Measurements from ENCODE around the gene IGFN1. TPM values are rescaled to one million over a fixed set of nuclear protein-coding genes. Genes with fewer than 3 reads are reported as not detected.

IGFN1 gene
- total and polyA plus RNA-seq, 2 of the 4 experiments (the other 2 are of a cell fraction) = 0.05 TPM; not detected in 1

DNA sequence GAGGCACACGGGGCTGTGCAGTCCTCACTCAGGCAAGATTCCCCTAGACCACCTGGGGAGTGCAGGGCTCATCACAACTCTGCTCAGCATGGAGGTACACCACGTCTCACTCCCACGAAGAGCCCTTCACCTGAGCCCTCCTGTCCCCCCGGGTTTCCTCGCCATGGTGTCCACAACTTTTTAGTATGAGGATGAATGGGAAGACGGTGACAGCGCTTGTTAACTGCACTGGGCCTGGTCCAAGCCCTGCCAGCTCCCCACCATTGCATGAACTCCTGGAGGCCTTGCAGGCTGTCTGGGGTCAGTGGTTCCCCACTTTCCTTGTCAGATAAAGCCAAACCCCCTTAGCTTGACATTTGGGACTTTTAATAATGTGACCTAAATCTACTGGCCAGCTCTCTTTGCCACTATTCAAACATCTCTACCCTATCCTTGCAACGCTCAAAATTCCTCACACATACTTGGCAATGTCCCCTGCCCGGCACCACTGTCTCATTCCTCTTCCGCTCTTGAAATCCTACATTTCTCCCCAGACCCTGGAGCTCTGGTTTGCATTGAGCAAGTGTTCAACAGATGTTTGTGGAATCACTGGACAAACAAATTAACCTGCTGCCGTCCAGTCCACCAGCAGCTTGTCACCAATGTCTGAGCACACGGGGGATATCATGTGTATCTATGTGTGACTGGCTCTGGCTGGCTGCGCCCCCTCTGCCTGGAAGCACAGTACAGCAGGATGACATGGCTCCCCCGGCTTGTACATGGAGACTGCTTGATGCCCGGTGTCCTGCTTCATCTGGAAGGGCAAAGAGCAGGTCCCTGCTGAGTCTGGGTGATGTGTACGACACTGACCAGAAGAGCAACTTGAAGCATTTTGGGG, 47.5 kb upstream of the IGFN1 start:
- no peaks in the 10 kb centered on the region for H3K27me3 ChIP-seq (ENCODE audit: control insufficient read depth, insufficient read depth, low read length)
- ChIA-PET CTCF (interaction anchor here (0.8 kb wide), 1 partner anchor 43 kb away, joined by 3 read pairs; no protein-coding TSS in a partner anchor), POLR2A (ENCODE audit: unreplicated experiment) (no interaction called here)

More for the DNA sequence above, 47.5 kb upstream of the IGFN1 start:
- Histone ChIP-seq H3K27ac (ENCODE audit: insufficient read depth, low read length) (no peak overlapping the region), H3K9me3 (ENCODE audit: control insufficient read depth, insufficient read depth, low read length) (no peaks in the 10 kb centered on the region), H4K8ac (ENCODE audit: low read depth in 2 of 2, low read length in 2 of 2) (no peak overlapping the region), H2BK15ac (ENCODE audit: low read depth, low read length) (no peak overlapping the region), H3K9ac (ENCODE audit: low read depth, low read length) (no peak overlapping the region), H4K20me1 (ENCODE audit: insufficient read depth, low read length) (peaks cover 17% of the 10 kb centered on the region), H4K91ac (ENCODE audit: insufficient read depth, low read depth, low read length) (no peak overlapping the region), H2AK5ac (ENCODE audit: low read depth, low read length) (no peak overlapping the region), H3K56ac (ENCODE audit: extremely low read depth, insufficient read depth, low read length) (no peak overlapping the region), H2BK20ac (ENCODE audit: low read depth, low read length) (no peak overlapping the region), H3K9me1 (ENCODE audit: insufficient read depth, low read length) (peaks cover 8% of the 10 kb centered on the region; the same call in 1 of the 2 replicates), H3K18ac (ENCODE audit: low read depth, low read length) (no peak overlapping the region), H3K23ac (ENCODE audit: low read depth, low read length) (no peak overlapping the region), H3K4me3 (ENCODE audit: insufficient read depth, low read depth, low read length) (no peak overlapping the region), H2BK5ac (ENCODE audit: low read depth, low read length, poor library complexity, severe bottlenecking) (no peak overlapping the region), H2AK9ac (replicated peaks; ENCODE audit: low read depth, low read length, poor library complexity) (no peak overlapping the region), H3K4me1 (ENCODE audit: control insufficient read depth, insufficient read depth, low read length) (peaks cover 2% of the 10 kb centered on the region; the same call in 1 of the 2 replicates), H3K4ac (ENCODE audit: low read depth, low read length) (no peak overlapping the region), H3K36me3 (ENCODE audit: control insufficient read depth, insufficient read depth, low read length) (peaks cover 76% of the 10 kb centered on the region), H2BK120ac (ENCODE audit: low read depth, low read length) (no peak overlapping the region), H3K14ac (replicated peaks; ENCODE audit: low read depth, low read length) (no peak overlapping the region), H4K5ac (ENCODE audit: low read depth, low read length) (no peak overlapping the region), H2AFZ (replicated peaks; ENCODE audit: low read length, poor library complexity) (no peak overlapping the region), H3K79me1 (ENCODE audit: low read depth in 1 of 2, low read length in 2 of 2) (peaks cover 0 to 11% of the 10 kb centered on the region in 2 experiments; a peak in 2 of 4 replicates), H3K4me2 (ENCODE audit: low read depth, low read length) (no peak overlapping the region)
- BruUV-seq (replicated peaks) = no TSS peak
- 100% methylated on average over 3 of the region's 16 CpGs; no CpG with 5 or more reads in 1 of the 2 experiments for WGBS, 2 experiments (ENCODE audit: extremely low coverage in 2 of 2, insufficient read length in 1 of 2)
- in situ Hi-C loops (cut with MboI; ENCODE audit: low sequenced_read_pairs) = no loop called here
- intact Hi-C loops (cut with micrococcal nuclease) = no loop called here
- DNase-seq (no peak), ATAC-seq (ENCODE audit: low read depth) (no peak)
- dilution Hi-C loops (cut with HindIII; ENCODE audit: low sequenced_read_pairs, unreplicated experiment) = no loop called here
- TF ChIP-seq POLR2A (IDR thresholded peaks at IDR 0.05; ENCODE audit: low read depth, low read length) = no peak
- no peak for TF ChIP-seq NFE2L2 (IDR thresholded peaks at IDR 0.05; ENCODE audit: low read depth, low read length)
- TF ChIP-seq RCOR1 (IDR thresholded peaks at IDR 0.05; ENCODE audit: insufficient replicate concordance, low read length) = no peak
